ENCODE data around the gene AASDHPPT.
A peak's percentile ranks its signal among the peaks of the same experiment; 100 is the strongest.

The AASDHPPT gene

DNA sequence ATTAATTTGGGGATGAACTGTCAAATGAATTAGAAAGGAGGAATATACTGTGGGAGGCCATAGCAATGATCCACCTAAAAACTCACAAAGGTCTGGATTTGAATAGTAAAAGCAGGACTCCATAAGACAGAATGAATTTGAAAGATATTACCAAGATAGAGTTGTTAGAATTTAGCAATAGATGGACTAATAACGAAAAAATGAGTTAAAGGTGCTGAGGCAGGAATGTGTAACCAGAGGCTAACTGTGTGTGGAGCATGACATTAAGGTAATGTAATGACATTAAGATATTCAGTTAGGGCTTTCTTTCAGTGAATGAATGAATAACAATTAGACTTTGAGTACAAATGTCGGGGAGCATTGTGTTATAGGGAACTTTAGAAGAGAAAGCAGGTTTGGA is 51.3 kb downstream of the AASDHPPT start:
- DNase-seq (ENCODE audit: extremely low read depth, insufficient read length), result no peak
- Histone ChIP-seq H3K27me3 (replicated peaks; ENCODE audit: control insufficient read depth, insufficient read depth, low read length) (no peaks in the 10 kb centered on the region; the same call in 1 of the 2 replicates), H3K4me3 (replicated peaks; ENCODE audit: low read depth, low read length) (no peak overlapping the region), H3K36me3 (ENCODE audit: control insufficient read depth, insufficient read depth, low read length) (no peaks in the 10 kb centered on the region)
- TF ChIP-seq, protein P1, sequence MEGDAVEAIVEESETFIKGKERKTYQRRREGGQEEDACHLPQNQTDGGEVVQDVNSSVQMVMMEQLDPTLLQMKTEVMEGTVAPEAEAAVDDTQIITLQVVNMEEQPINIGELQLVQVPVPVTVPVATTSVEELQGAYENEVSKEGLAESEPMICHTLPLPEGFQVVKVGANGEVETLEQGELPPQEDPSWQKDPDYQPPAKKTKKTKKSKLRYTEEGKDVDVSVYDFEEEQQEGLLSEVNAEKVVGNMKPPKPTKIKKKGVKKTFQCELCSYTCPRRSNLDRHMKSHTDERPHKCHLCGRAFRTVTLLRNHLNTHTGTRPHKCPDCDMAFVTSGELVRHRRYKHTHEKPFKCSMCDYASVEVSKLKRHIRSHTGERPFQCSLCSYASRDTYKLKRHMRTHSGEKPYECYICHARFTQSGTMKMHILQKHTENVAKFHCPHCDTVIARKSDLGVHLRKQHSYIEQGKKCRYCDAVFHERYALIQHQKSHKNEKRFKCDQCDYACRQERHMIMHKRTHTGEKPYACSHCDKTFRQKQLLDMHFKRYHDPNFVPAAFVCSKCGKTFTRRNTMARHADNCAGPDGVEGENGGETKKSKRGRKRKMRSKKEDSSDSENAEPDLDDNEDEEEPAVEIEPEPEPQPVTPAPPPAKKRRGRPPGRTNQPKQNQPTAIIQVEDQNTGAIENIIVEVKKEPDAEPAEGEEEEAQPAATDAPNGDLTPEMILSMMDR (IDR thresholded peaks at IDR 0.05; ENCODE audit: insufficient read depth, low read length, poor library complexity, severe bottlenecking), result no peak

DNA sequence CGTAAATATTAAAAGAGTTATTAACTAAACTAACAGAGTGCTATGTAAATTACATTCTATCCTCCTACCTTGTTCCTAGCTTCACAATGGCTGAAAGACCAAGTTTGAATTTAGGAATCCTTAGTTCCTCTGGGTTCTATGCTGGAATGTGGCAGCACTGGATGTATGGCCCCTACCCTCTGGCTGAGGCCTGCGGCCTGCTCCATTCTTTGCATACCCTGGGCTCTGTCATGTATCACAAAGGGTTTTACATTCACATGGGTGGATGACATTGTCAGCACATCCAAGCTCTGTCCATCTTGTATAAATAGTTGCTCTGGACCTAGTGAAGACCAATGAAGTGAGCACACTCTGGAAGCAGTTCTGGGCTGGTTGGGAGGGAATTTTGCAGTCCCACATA is 54.5 kb downstream of the AASDHPPT start:
- H3K4me3 ChIP-seq (replicated peaks; ENCODE audit: low read depth, low read length), result no peak overlapping the region
- TF ChIP-seq, protein P1 (IDR thresholded peaks at IDR 0.05; ENCODE audit: insufficient read depth, low read length, poor library complexity, severe bottlenecking), result no peak
- no peaks in the 10 kb centered on the region for H3K36me3 ChIP-seq (ENCODE audit: control insufficient read depth, insufficient read depth, low read length)
- H3K27me3 ChIP-seq (replicated peaks; ENCODE audit: control insufficient read depth, insufficient read depth, low read length), result no peaks in the 10 kb centered on the region; the same call in 1 of the 2 replicates
- no peak for DNase-seq (ENCODE audit: extremely low read depth, insufficient read length)

DNA sequence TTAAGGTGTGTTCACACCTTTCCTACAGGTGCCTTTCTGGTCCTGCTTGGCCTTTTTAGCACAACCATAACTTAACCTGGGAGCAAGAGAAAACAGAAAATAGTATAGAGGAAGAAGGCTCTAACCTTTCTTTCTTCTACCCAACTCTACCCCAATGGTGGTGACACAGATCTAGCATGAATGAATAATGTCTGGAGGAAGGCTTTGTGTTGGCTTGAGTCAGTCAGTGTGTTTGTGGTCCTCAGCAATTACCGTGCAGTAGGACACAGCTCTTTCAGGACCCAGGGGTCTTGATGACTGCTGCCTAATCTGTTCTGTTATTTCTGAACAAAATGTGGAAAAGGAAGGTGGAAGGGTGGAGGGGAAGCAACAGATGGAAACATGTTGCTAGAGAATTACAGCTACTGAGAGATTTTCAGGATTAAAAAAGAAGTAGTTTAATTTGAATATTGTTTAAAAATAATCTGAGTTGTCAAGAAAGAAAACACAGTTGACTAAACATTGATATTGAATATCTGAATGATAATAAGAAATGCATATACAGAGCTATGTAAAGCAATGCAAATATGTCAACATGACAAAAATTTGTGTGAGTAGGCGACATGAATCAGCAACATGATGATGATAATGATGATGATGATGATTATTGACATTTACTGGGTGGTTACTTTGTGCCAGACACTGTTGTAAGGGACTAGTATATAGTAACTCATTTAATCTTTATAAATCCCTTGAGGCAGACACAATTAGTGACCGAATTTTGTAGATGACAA is 55.3 kb downstream of the AASDHPPT start:
- TF ChIP-seq, protein P1 (IDR thresholded peaks at IDR 0.05; ENCODE audit: insufficient read depth, low read length, poor library complexity, severe bottlenecking), result no peak
- Histone ChIP-seq H3K36me3 (ENCODE audit: control insufficient read depth, insufficient read depth, low read length) (no peaks in the 10 kb centered on the region), H3K27me3 (replicated peaks; ENCODE audit: control insufficient read depth, insufficient read depth, low read length) (no peaks in the 10 kb centered on the region; the same call in 1 of the 2 replicates), H3K4me3 (replicated peaks; ENCODE audit: low read depth, low read length) (no peak overlapping the region)
- no peak for DNase-seq (ENCODE audit: extremely low read depth, insufficient read length)

DNA sequence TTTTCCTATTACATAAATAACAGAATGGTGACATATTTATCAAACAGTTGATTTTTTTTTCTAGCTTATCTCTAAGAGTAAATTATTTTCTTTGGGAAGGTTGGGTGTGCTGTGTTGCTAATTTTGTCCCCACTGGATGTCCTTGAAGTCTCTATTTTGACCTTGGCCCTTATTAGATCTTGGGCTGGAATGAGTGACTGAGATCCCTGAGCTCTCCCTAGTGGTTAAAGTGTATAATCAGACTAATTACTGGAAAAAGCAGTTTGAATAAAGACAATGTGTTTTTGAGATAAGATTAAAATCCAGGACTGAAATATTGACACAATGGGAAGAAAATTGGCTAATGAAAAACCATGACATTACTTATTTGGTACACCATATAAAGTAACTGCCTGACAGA is 56.1 kb downstream of the AASDHPPT start:
- TF ChIP-seq, protein P1 (IDR thresholded peaks at IDR 0.05; ENCODE audit: insufficient read depth, low read length, poor library complexity, severe bottlenecking), result peak; percentile 43
- H3K27me3 ChIP-seq (replicated peaks; ENCODE audit: control insufficient read depth, insufficient read depth, low read length), result no peaks in the 10 kb centered on the region; the same call in 1 of the 2 replicates
- DNase-seq (ENCODE audit: extremely low read depth, insufficient read length), result no peak

DNA sequence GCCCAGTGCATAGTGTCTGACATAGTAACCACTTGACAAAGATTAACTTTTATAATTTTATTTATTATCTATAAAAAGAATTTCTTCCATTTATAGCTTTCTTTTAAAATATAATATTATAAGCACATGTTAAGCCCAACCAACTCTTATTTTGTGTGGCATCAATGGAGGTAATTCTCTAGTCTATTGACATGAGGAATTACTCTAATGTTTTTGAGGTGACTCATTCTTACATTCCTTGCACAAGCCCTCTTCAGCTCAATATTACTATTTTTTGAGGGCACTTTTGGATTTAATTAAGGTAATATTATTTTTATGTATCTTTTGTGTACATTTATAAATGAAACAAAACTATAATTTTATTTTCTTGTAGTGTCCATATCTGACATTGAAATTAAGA is 59.6 kb downstream of the AASDHPPT start:
- Histone ChIP-seq H3K4me3 (replicated peaks; ENCODE audit: low read depth, low read length) (no peak overlapping the region), H3K27me3 (replicated peaks; ENCODE audit: control insufficient read depth, insufficient read depth, low read length) (no peaks in the 10 kb centered on the region; the same call in 1 of the 2 replicates), H3K36me3 (ENCODE audit: control insufficient read depth, insufficient read depth, low read length) (no peaks in the 10 kb centered on the region)
- TF ChIP-seq, protein P1 (IDR thresholded peaks at IDR 0.05; ENCODE audit: insufficient read depth, low read length, poor library complexity, severe bottlenecking), result no peak
- no peak for DNase-seq (ENCODE audit: extremely low read depth, insufficient read length)

More for the DNA sequence above, 56.1 kb downstream of the AASDHPPT start:
- no peak overlapping the region for H3K4me3 ChIP-seq (replicated peaks; ENCODE audit: low read depth, low read length)
- H3K36me3 ChIP-seq (ENCODE audit: control insufficient read depth, insufficient read depth, low read length), result no peaks in the 10 kb centered on the region
